ENCODE measurements around the gene SRCIN1.
A peak's percentile ranks its signal among the peaks of the same experiment; 100 is the strongest.

The SRCIN1 gene

GRCh38 chr17:38613981-38614779 lies 8.4 kb upstream of the SRCIN1 start:
- DNase-seq: no peak

- no peak for DNase-seq
Observed at GRCh38 chr17:38613525-38613980, 7.8 kb upstream of the SRCIN1 start.

GRCh38 chr17:38611872-38612376 lies 6.2 kb upstream of the SRCIN1 start:
- DNase-seq: no peak

- DNase-seq: no peak
Observed at GRCh38 chr17:38611070-38611786, 5.5 kb upstream of the SRCIN1 start.

- DNase-seq: peak; percentile 14
Observed at GRCh38 chr17:38609280-38610031, 3.7 kb upstream of the SRCIN1 start.

- DNase-seq: no peak
Observed at GRCh38 chr17:38608648-38609047, 2.9 kb upstream of the SRCIN1 start.

- no peak for DNase-seq
Observed at GRCh38 chr17:38606646-38607611, 1.2 kb upstream of the SRCIN1 start.

GRCh38 chr17:38605411-38605840 lies 326 bp downstream of the SRCIN1 start:
- no peak for DNase-seq

- no peak for DNase-seq
Observed at GRCh38 chr17:38604479-38605403, 1.0 kb downstream of the SRCIN1 start.

- no peak for DNase-seq
Observed at GRCh38 chr17:38603786-38604478, 1.8 kb downstream of the SRCIN1 start.

- no peak for DNase-seq
Observed at GRCh38 chr17:38602956-38603785, 2.6 kb downstream of the SRCIN1 start.

- no peak for DNase-seq
Observed at GRCh38 chr17:38602453-38602852, 3.3 kb downstream of the SRCIN1 start.

GRCh38 chr17:38601539-38602351 lies 4.0 kb downstream of the SRCIN1 start:
- peak; percentile 19 for DNase-seq

- no peak for DNase-seq
Observed at GRCh38 chr17:38600906-38601305, 4.8 kb downstream of the SRCIN1 start.

- no peak for DNase-seq
Observed at GRCh38 chr17:38600416-38600815, 5.3 kb downstream of the SRCIN1 start.

- no peak for DNase-seq
Observed at GRCh38 chr17:38599398-38599856, 6.3 kb downstream of the SRCIN1 start.

GRCh38 chr17:38598995-38599394 lies 6.8 kb downstream of the SRCIN1 start:
- DNase-seq: no peak

GRCh38 chr17:38598536-38598935 lies 7.2 kb downstream of the SRCIN1 start:
- peak; percentile 78 for DNase-seq
